Measurements from ENCODE around the gene NME4.

The NME4 gene

GRCh38 chr16:363766-364490 lies 33.1 kb upstream of the NME4 start:
- DNase-seq = no peak

- DNase-seq = no peak
These were observed 32.2 kb upstream of the NME4 start for GRCh38 chr16:364595-365491.

- DNase-seq = no peak
These were observed 30.5 kb upstream of the NME4 start for GRCh38 chr16:366476-366875.

- no peak for DNase-seq
These were observed 29.6 kb upstream of the NME4 start for GRCh38 chr16:367333-367903.

GRCh38 chr16:368388-369158 lies 28.4 kb upstream of the NME4 start:
- no peak for DNase-seq

GRCh38 chr16:369275-369865 lies 27.6 kb upstream of the NME4 start:
- DNase-seq = no peak

- DNase-seq = no peak
These were observed 27.0 kb upstream of the NME4 start for GRCh38 chr16:369866-370436.

GRCh38 chr16:370443-370842 lies 26.6 kb upstream of the NME4 start, which contains the start of gene MRPL28:
TSS of gene MRPL28 (minus strand) at chr16:370538. CDS start at chr16:370218, 320 bp downstream.
- peak; percentile 81 for DNase-seq

GRCh38 chr16:370979-371514 lies 26.0 kb upstream of the NME4 start:
- no peak for DNase-seq

- no peak for DNase-seq
These were observed 25.3 kb upstream of the NME4 start for GRCh38 chr16:371515-372301.

GRCh38 chr16:372302-372983 lies 24.6 kb upstream of the NME4 start:
- no peak for DNase-seq

GRCh38 chr16:373020-373598 lies 23.9 kb upstream of the NME4 start:
- DNase-seq = no peak

GRCh38 chr16:373848-374615 lies 23.0 kb upstream of the NME4 start:
- DNase-seq = no peak

- no peak for DNase-seq
These were observed 22.4 kb upstream of the NME4 start for GRCh38 chr16:374616-374926.

GRCh38 chr16:375212-375611 lies 21.8 kb upstream of the NME4 start:
- DNase-seq = no peak

GRCh38 chr16:375927-376816 lies 20.8 kb upstream of the NME4 start:
- no peak for DNase-seq

- no peak for DNase-seq
These were observed 20.1 kb upstream of the NME4 start for GRCh38 chr16:376817-377418.

GRCh38 chr16:377419-377951 lies 19.5 kb upstream of the NME4 start:
- DNase-seq = no peak

Data from kidney glomerular epithelial cell (primary cell).